Stimulated activated naive CD8-positive, alpha-beta T cell treated with anti-CD3 and anti-CD28 coated beads, Interleukin-15, Interleukin-2, amounts not matched to agents 100 U/mL and 50 U/mL, for 24 hours (primary cell): ENCODE results near the gene DGKA.

Experiments used
- ATAC-seq: fragments of 150-1000 bp; cut with Tn5 transposase; one replicate; pipeline ENCODE4 v1.10.0; 2021
- DNase-seq: peaks from one replicate; pipeline ENCODE4 v3.0.0; 2021

DGKA gene

DNA sequence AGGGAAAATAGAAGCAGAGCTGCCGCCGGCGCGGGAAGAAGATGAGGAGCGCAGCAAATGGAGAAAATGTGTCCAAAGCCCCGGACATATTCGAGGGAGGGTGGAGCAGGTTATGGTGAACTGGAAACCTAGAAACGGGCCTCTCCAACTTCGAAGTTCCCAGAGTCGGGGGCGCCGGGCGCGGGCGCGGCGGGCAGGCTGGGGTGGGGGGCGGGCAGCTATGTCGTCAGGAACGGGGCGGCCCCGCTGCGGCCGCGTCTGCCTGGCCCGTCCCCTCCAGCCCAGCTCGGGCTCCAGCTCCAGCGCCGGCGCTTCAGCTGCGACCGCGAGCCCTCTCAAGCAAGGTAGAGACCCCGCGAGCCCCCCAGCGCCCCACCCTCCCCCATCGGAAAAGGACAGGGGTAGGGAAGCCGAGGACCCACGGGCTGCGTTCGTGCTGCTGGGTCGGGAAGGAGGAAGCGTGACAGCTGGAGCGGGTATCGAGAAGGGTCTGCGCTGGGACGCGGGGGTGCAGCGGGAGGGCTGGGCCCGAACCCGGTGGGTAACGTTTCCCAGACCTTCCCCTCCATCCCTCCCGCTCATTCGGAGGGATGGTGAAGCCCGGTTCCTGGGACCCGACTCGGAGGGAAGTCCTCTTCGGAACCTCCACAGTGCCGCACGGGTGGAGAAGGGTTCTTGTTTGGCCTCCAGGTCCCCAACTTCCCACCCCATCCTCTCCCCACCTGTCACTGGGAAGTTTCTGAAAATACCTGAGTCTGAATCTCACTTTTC, 1.0 kb downstream of the DGKA start:
- DNase-seq (peak; percentile 55), ATAC-seq (no peak)

DNA sequence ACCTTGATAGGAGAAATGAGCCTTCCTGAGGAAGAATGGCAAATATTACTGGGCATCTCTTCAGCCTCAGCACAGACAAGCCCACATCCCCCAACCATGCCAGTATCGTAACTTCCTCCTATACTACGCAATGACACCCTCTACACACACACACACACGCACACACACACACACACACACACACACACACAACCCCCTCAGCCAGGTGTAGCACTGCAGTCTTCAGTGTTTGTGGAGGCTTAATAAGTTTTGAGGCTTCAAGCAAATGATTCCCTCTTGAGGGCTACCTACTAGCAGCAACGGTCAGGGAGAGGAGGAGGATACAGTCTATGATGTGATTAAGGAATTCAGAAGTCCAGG, 1.6 kb downstream of the DGKA start:
- ATAC-seq (no peak), DNase-seq (peak; percentile 44)

DNA sequence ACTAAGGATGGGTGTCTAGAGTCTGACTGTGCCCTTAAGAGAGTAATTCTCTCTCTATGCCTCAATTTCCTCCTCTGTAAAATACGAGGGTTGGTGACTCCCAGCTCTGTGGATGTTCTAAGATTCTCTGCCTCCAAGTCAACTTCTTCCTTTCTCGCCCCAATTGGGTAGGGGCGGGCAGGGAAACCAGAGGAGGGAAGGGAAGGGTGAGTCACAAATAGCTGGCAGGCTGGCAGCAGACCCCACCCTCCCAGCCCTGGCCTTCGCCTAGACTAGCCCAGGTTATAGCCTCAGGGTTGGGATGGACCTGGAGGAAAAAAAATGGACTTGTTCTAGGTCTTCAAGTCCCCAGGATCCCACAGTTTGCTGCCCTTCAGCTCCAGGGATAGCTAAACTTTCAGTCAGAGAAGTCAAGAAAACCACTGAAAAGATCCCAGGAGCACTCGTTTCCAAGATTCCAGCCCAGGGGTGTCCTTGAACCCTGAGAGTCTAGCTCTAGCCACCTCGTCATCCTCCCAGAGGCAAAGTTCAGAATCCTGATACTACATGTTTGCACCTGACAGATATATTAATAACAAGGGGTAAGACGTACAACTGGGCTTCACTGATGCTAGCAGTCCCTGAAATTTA, 2.3 kb downstream of the DGKA start:
- ATAC-seq = no peak
- DNase-seq = no peak

- ATAC-seq (no peak), DNase-seq (no peak)
These were observed 3.1 kb downstream of the DGKA start for GRCh38 chr12:55933799-55934742.

DNA sequence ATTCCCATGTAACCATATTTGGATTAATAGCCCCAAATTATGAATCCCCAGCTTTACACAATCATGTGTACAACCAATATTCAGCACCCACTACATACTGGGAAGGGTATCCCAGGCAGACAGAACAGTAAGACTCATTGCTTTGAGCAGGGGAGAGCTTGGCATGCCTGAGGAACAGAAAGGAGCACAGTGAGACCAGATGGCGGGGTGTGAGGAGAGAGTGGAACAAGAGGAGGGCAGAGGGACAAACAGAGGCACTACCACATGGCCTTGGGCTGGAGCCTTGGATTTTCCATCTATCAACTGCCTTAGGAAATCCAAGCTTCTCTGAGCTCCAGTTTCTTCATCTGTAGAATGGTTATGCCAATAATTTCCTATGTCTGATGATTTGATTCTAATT, 3.8 kb downstream of the DGKA start:
- DNase-seq (no peak), ATAC-seq (no peak)

GRCh38 chr12:55935738-55936151, 4.8 kb downstream of the DGKA start:
- ATAC-seq (peak; percentile 10), DNase-seq (peak; percentile 51)

GRCh38 chr12:55937981-55938380, 7.0 kb downstream of the DGKA start:
- DNase-seq (no peak), ATAC-seq (no peak)

DNA sequence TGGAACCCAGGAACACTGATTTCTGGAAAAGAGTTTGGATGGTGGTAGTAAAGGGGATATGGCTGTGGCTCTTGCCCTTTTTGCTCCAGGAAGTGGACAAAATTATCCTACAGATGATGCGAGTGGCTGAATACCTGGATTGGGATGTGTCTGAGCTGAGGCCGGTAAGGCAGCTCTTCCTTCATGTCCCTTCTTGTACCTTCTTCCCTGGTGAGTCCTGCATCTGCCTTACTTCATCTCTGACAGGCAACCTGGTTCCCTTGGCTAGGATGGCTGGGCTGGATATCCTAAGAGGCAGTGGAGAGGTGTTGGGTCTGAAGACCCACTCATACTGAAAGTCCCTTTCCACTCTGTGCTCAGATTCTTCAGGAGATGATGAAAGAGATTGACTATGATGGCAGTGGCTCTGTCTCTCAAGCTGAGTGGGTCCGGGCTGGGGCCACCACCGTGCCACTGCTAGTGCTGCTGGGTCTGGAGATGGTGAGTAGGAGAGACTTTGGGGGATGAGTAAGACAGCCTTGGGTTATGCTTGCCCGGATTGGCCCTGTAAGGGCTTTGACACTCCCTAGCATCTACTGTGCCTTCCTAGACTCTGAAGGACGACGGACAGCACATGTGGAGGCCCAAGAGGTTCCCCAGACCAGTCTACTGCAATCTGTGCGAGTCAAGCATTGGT, 8.0 kb downstream of the DGKA start:
- ATAC-seq = peak; percentile 55

DNA sequence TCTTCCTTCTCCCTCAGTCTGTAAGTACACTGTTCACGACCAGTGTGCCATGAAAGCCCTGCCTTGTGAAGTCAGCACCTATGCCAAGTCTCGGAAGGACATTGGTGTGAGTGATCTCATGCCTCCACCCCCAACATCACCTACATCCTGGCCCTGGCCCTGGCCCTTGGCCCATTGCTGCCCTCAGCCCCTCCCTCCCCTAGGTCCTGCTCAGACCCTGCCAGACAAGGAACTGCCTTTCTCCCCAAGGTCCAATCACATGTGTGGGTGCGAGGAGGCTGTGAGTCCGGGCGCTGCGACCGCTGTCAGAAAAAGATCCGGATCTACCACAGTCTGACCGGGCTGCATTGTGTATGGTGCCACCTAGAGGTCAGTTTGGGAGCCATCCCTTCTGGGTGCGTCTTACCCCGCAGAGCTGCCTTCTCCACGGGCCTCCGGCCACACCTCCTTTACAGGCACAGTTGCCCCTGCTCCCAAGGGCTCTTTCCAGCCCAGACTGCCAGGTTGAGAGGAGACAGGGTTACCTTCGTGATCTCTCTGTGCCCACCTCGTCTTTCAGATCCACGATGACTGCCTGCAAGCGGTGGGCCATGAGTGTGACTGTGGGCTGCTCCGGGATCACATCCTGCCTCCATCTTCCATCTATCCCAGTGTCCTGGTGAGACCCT, 9.2 kb downstream of the DGKA start:
- DNase-seq (peak; percentile 85), ATAC-seq (peak; percentile 88)

More for the DNA sequence above, 8.0 kb downstream of the DGKA start:
- DNase-seq = no peak

DNA sequence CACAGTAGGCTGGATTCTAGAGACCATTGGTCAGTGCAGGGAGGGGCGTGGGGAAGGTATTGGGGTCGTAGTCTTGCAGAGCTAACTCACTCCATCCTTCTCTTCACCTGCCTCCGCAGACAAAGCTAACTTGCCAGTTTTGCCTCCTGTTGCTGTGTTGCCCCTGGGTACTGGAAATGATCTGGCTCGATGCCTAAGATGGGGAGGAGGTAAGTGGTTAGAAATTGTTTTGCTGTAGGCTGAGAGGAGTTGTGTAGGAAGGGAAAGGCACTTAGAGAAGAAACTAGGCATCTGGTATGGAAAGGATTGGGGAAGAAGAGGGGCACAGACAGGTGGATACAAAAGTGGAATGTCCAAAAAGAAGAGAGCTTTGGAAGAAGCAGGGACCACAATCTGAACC, 11.1 kb downstream of the DGKA start:
- ATAC-seq (no peak), DNase-seq (no peak)

- ATAC-seq = no peak
These were observed 11.7 kb downstream of the DGKA start for GRCh38 chr12:55942577-55943136.

GRCh38 chr12:55946553-55946952, 15.6 kb downstream of the DGKA start:
- ATAC-seq = peak; percentile 63
- DNase-seq = no peak

More at GRCh38 chr12:55942577-55943136, 11.7 kb downstream of the DGKA start:
- no peak for DNase-seq

GRCh38 chr12:55955344-55955743, 24.4 kb downstream of the DGKA start:
- no peak for ATAC-seq
- no peak for DNase-seq

DNA sequence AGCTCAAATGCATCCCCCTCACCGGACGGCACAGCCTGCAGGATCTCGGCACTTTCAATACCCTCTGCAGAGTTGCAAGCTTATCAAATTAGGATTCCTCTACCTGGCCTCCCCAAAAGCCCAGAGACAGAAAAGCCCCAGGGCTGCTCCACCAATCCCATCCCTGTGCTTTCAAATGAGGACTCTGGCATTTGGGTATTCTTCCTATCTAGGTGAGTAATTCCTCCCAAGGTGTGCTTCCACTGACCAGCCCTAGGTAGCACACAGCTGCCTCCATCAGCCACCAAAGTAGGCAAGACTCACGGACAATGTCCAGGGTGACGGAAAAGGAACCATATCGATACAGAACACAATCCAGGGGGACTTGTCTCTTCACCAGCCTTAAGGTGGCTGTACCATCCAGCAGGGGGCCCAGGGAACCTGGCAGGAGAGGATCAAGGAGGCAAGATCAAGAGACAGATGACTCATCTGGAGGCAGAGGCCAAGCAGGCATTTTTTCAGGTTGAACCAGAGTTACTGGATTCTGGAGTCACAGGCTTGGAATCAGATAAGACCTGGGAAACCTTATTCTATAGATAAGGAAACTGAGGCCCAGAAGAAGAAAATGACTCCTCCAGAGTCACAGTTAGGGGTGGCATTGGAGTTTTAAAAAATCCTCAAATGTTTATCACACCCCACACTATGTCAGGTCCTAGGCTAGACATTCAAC, 25.0 kb downstream of the DGKA start:
- DNase-seq (peak; percentile 63), ATAC-seq (peak; percentile 76)

- no peak for ATAC-seq
- no peak for DNase-seq
These were observed 26.3 kb downstream of the DGKA start for GRCh38 chr12:55957106-55957859.

DNA sequence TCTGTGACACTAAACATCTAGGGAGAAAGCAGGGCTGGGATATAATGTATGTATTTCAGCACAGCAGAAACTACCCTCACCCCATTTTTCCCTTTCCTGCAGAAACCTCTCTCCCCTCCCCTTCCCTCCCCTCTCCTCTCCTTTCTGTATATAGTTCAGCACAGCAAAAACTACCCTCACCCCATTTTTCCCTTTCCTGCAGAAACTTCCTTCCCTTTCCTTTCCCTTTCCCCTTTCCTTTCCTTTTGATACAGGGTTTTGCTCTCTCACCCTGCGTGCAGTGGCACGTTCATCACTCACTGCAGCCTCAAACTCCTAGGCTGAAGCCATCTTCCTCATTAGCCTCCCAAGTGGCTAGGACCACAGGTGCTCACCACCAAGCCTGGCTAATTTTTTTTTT, 32.8 kb downstream of the DGKA start:
- no peak for DNase-seq
- no peak for ATAC-seq

DNA sequence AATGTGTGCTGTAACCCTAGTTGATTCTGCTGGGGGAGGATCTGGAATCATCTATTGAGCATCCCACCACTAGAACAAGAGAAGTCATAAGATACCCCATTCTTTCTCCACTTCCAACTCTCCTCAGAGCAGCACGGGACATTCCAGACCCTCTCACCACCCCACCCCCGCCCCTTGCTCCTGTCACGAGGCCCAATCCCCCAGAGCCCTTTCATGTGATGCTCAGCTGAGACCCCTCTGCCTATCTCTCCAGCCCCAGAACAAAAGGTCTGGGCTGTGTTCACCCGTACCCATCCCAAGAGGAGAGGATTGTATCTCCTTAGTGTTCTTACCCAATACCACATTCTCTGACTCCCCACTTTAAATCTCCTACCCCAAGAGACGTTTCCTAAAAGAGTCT, 34.3 kb downstream of the DGKA start:
- no peak for ATAC-seq

DNA sequence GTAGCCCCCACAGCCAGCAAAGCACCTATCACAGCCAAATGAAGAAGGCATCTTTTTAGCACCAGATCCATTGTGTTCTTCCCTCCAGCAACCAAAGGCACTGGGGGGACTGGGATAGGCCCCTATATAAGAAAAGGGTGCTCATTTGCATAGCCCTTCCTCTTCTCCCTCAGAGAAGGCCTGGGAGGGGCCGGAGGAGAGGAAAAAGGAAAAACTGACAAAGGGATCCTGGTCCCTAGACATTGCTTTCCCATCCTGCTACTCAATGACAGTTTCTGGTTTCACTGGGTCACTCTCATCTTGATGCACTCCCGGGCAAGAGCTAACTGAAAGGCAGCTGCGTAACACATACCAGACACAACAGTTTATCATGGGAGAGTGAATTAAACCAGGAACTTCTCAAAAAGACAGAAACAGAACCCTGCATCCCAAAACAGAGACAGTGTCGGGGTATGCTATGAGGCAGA, 35.0 kb downstream of the DGKA start, which contains the start of gene PMEL:
Gene PMEL, minus strand, starts transcription at position 102 of the 467 bp plus-strand sequence. Its CDS starts 31 bp downstream, at position 71.
- ATAC-seq (no peak), DNase-seq (no peak)

More for the DNA sequence above, 34.3 kb downstream of the DGKA start:
- no peak for DNase-seq
